Stimulated activated CD8-positive, alpha-beta memory T cell treated with anti-CD3 and anti-CD28 coated beads, Interleukin-7, amount 100 ng/mL, for 1 hour (primary cell): Measurements from ENCODE around the gene SOCS2.
"Not testable (repeated sequence)": the region's sequence is repeated elsewhere in the genome, so short reads cannot be mapped to it uniquely, and the experiment has no call there.

Experiments
- DNase-seq, 2 donors: peaks; one replicate each; pipeline ENCODE4 v3.0.0-alpha.2; 2020; ENCODE audit warnings: low read depth in 2 of 2

Gene SOCS2

GRCh38 chr12:93571925-93572711, at the start of gene SOCS2:
Gene SOCS2, plus strand, starts transcription at chr12:93572675. Its CDS starts 223 bp downstream, at chr12:93572898.
- DNase-seq = no peak

GRCh38 chr12:93524386-93525133, 47.9 kb upstream of the SOCS2 start:
- no peak for DNase-seq

GRCh38 chr12:93526786-93527428, 45.6 kb upstream of the SOCS2 start:
- no peak for DNase-seq

GRCh38 chr12:93530358-93530757, 42.1 kb upstream of the SOCS2 start:
- no peak for DNase-seq

- DNase-seq = no peak
Observed at GRCh38 chr12:93533310-93533709, 39.2 kb upstream of the SOCS2 start.

- DNase-seq = no peak
Observed at GRCh38 chr12:93536111-93536765, 36.2 kb upstream of the SOCS2 start.

GRCh38 chr12:93536766-93537488, 35.5 kb upstream of the SOCS2 start:
- DNase-seq = no peak

GRCh38 chr12:93537769-93538168, 34.7 kb upstream of the SOCS2 start:
- DNase-seq = no peak

GRCh38 chr12:93539821-93540220, 32.7 kb upstream of the SOCS2 start:
- no peak for DNase-seq

- no peak for DNase-seq
Observed at GRCh38 chr12:93540466-93540865, 32.0 kb upstream of the SOCS2 start.

- DNase-seq = no peak
Observed at GRCh38 chr12:93541578-93542225, 30.8 kb upstream of the SOCS2 start.

- no peak for DNase-seq
Observed at GRCh38 chr12:93547778-93548177, 24.7 kb upstream of the SOCS2 start.

GRCh38 chr12:93549174-93549573, 23.3 kb upstream of the SOCS2 start:
- no peak for DNase-seq

- no peak for DNase-seq
Observed at GRCh38 chr12:93550748-93551611, 21.5 kb upstream of the SOCS2 start.

- no peak for DNase-seq
Observed at GRCh38 chr12:93552427-93552826, 20.0 kb upstream of the SOCS2 start.

- not testable (repeated sequence) for DNase-seq
Observed at GRCh38 chr12:93557879-93558278, 14.6 kb upstream of the SOCS2 start.

GRCh38 chr12:93558685-93559084, 13.8 kb upstream of the SOCS2 start:
- not testable (repeated sequence) for DNase-seq

GRCh38 chr12:93563807-93564538, 8.5 kb upstream of the SOCS2 start:
- no peak for DNase-seq

- DNase-seq = no peak
Observed at GRCh38 chr12:93565760-93566159, 6.7 kb upstream of the SOCS2 start.
